Jurkat, Clone E6-1 (cell line): ENCODE measurements around the gene TRIP13.
"Not testable (repeated sequence)": the region's sequence is repeated elsewhere in the genome, so short reads cannot be mapped to it uniquely, and the experiment has no call there.

Experiments used
- DNase-seq: peaks from one replicate; pipeline ENCODE4 v3.0.0-alpha.2; 2011; ENCODE audit warnings: low read depth, low spot score
- H3K4me3 ChIP-seq: 2 replicates; pipeline ENCODE4 v1.5.1; 2011; ENCODE audit warnings: mild to moderate bottlenecking, low read length, control low read depth, moderate library complexity

The TRIP13 gene

GRCh38 chr5:929596-929995 lies 36.9 kb downstream of the TRIP13 start:
- H3K4me3 ChIP-seq, result no peak overlapping the region
- no peak for DNase-seq

- DNase-seq, result no peak
- H3K4me3 ChIP-seq, result no peak overlapping the region
These were observed 38.2 kb downstream of the TRIP13 start for GRCh38 chr5:930866-931265.

- no peak for DNase-seq
- no peak overlapping the region for H3K4me3 ChIP-seq
These were observed 39.0 kb downstream of the TRIP13 start for GRCh38 chr5:931570-932145.

GRCh38 chr5:932151-932627 lies 39.5 kb downstream of the TRIP13 start:
- DNase-seq, result no peak
- no peak overlapping the region for H3K4me3 ChIP-seq

- H3K4me3 ChIP-seq, result no peak overlapping the region
- DNase-seq, result no peak
These were observed 40.1 kb downstream of the TRIP13 start for GRCh38 chr5:932628-933250.

GRCh38 chr5:933251-933861 lies 40.7 kb downstream of the TRIP13 start:
- no peak overlapping the region for H3K4me3 ChIP-seq
- DNase-seq, result no peak

GRCh38 chr5:933951-934350 lies 41.3 kb downstream of the TRIP13 start:
- not testable (repeated sequence) for H3K4me3 ChIP-seq, DNase-seq

- DNase-seq, H3K4me3 ChIP-seq: not testable (repeated sequence)
These were observed 41.8 kb downstream of the TRIP13 start for GRCh38 chr5:934381-934967.

- DNase-seq, result peak; percentile 80
These were observed 42.9 kb downstream of the TRIP13 start for GRCh38 chr5:935510-936084.

GRCh38 chr5:936149-937144 lies 43.8 kb downstream of the TRIP13 start:
- no peak overlapping the region for H3K4me3 ChIP-seq
- no peak for DNase-seq

More at GRCh38 chr5:935510-936084, 42.9 kb downstream of the TRIP13 start:
- no peak overlapping the region for H3K4me3 ChIP-seq

GRCh38 chr5:937151-937924 lies 44.7 kb downstream of the TRIP13 start:
- no peak for DNase-seq
- no peak overlapping the region for H3K4me3 ChIP-seq

GRCh38 chr5:939368-939767 lies 46.7 kb downstream of the TRIP13 start:
- DNase-seq, result no peak

GRCh38 chr5:940741-941140 lies 48.1 kb downstream of the TRIP13 start:
- not testable (repeated sequence) for DNase-seq, H3K4me3 ChIP-seq

More at GRCh38 chr5:939368-939767, 46.7 kb downstream of the TRIP13 start:
- H3K4me3 ChIP-seq, result no peak overlapping the region

GRCh38 chr5:943201-943917 lies 50.7 kb downstream of the TRIP13 start:
- DNase-seq, result peak; percentile 65
- H3K4me3 ChIP-seq, result no peak overlapping the region

GRCh38 chr5:943918-944620 lies 51.4 kb downstream of the TRIP13 start:
- H3K4me3 ChIP-seq, result no peak overlapping the region
- no peak for DNase-seq

GRCh38 chr5:944621-944927 lies 51.9 kb downstream of the TRIP13 start:
- H3K4me3 ChIP-seq, result no peak overlapping the region
- no peak for DNase-seq
